ENCODE measurements around the gene TTC8. TPM values are rescaled to one million over a fixed set of nuclear protein-coding genes. Genes with fewer than 3 reads are reported as not detected.

The TTC8 gene
- total RNA-seq, 1 experiment from 2014 or later, result 9.2 TPM

GRCh38 chr14:88866305-88866704 lies 41.9 kb downstream of the TTC8 start:
- H3K4me3 Mint-ChIP-seq, result no peak overlapping the region
- no peaks in the 10 kb centered on the region for H3K79me1 ChIP-seq (ENCODE audit: insufficient read depth, low read depth, low read length, poor library complexity, severe bottlenecking)

More at GRCh38 chr14:88866305-88866704, 41.9 kb downstream of the TTC8 start:
- no peak overlapping the region for H2BK20ac ChIP-seq (ENCODE audit: low read depth, low read length, poor library complexity, severe bottlenecking)
- no peak overlapping the region for H2AK5ac ChIP-seq (ENCODE audit: insufficient read length, low read length)
- WGBS (ENCODE audit: extremely low coverage, insufficient read length, low lambda C conversion rate), result no CpG with 5 or more reads among the region's 3 CpGs
- no peak overlapping the region for H4K8ac ChIP-seq (replicated peaks; ENCODE audit: insufficient read length, low read depth, low read length)
- no peak overlapping the region for H3K9ac ChIP-seq (ENCODE audit: extremely low read depth, insufficient read length, low read length)
- H2BK15ac ChIP-seq (ENCODE audit: low read depth, low read length), result no peak overlapping the region
- H3T11ph ChIP-seq (ENCODE audit: low read length), result no peak overlapping the region
- no peak overlapping the region for H3K14ac ChIP-seq (ENCODE audit: insufficient read depth, low read length)
- H2BK5ac ChIP-seq (ENCODE audit: insufficient read length, low read length), result no peak overlapping the region
- no peaks in the 10 kb centered on the region for H3K9me3 ChIP-seq (ENCODE audit: control insufficient read depth, low read depth, low read length)
- DNase-seq, result no peak
- no peaks in the 10 kb centered on the region for H4K20me1 ChIP-seq (ENCODE audit: control insufficient read depth, insufficient read depth, insufficient read length)
- H2BK120ac ChIP-seq (ENCODE audit: low read depth, low read length, poor library complexity, severe bottlenecking), result no peak overlapping the region
- H4K91ac ChIP-seq (ENCODE audit: insufficient read length, low read depth, low read length), result no peak overlapping the region
- no peaks in the 10 kb centered on the region for H3K4me1 ChIP-seq (ENCODE audit: insufficient read depth, low read length)
- no peak overlapping the region for H4K5ac ChIP-seq (ENCODE audit: insufficient read length, low read depth, low read length)
- TF ChIP-seq CTCF (conservative IDR thresholded peaks at IDR 0.05), result no peak
- no peak overlapping the region for H3K27ac ChIP-seq (ENCODE audit: insufficient read length, low read depth, low read length)
- no peak overlapping the region for H2BK12ac ChIP-seq (ENCODE audit: insufficient read length, low read depth, low read length)
- Mint-ChIP-seq H3K36me3 (ENCODE audit: insufficient read depth in 1 of 3, low read depth in 3 of 3) (peaks cover 3 to 9% (median 5%) of the 10 kb centered on the region in 3 experiments; a peak in 4 of 7 replicates), H3K27me3 (ENCODE audit: low read depth) (no peaks in the 10 kb centered on the region), H3K9me3 (no peaks in the 10 kb centered on the region), H3K27ac (0 out of 7 replicates have a peak overlapping the region, but pooled peaks of 1 of the 3 experiments have one; percentile 14), H3K4me1 (peaks cover 0 to 4% of the 10 kb centered on the region in 2 experiments; a peak in 1 of 4 replicates)
- H3K18ac ChIP-seq (ENCODE audit: insufficient read length, low read depth, low read length), result no peak overlapping the region
- no peak overlapping the region for H3K4me2 ChIP-seq (ENCODE audit: insufficient read depth, insufficient read length, low read length)
- no peaks in the 10 kb centered on the region for H3K27me3 ChIP-seq (ENCODE audit: insufficient read depth, low read length)
- no peaks in the 10 kb centered on the region for H3K79me2 ChIP-seq (ENCODE audit: insufficient read depth, low read length)
- H2AFZ ChIP-seq (ENCODE audit: low read length), result no peak overlapping the region
- H3K4ac ChIP-seq (ENCODE audit: low read depth, low read length), result no peak overlapping the region
- no peaks in the 10 kb centered on the region for H3K23me2 ChIP-seq (ENCODE audit: insufficient read length, low read depth, low read length, poor library complexity, severe bottlenecking)
- no peak overlapping the region for H3K56ac ChIP-seq (ENCODE audit: insufficient read length, low read depth, low read length)
- no peak overlapping the region for H3K23ac ChIP-seq (ENCODE audit: insufficient read length, low read depth, low read length)

Data from H9 (cell line).